ENCODE results near the gene TPCN2. TPM values are rescaled to one million over a fixed set of nuclear protein-coding genes. Genes with fewer than 3 reads are reported as not detected.

The TPCN2 gene
- total and polyA plus RNA-seq, 4 donors = 6.4 to 20.8 (median 12.1) TPM

DNA sequence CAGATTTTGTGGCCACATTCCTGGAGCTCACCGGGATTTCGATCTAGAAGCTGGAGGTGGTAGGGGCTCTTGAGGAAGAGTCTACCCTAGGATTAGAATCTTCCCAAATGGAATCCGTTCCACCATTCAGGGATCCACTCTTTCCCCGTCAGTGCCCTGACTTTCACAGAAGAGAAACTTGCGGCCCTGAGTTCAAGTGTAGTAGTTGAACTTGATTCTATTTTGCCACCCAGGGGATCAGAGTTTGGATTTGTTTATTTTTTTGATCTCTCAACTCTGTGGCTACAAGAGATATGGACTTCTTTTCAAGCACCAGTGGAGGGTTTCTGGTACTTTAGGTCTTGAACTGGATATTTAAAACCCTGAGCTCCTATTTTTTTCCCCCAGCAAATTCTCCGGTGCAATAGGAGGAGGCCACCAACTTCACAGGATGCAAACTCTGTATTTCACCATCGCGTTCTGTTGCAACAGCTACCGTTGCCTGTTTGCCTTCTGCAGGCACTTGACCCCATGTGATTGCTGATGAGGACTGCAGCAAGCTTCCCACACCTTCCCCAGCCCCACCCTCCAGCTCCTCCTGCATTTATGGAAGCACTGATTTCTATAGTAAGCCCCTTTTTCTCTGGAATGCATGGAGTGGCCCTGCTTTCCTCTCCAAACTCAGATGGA, 20.9 kb upstream of the TPCN2 start (continued):
- TF ChIP-seq HNF4A (conservative IDR thresholded peaks at IDR 0.05) (peak; percentile 64 to 68), RXRA (IDR thresholded peaks at IDR 0.05) (peak; percentile 60 to 74)
- TF ChIP-seq, protein P1, sequence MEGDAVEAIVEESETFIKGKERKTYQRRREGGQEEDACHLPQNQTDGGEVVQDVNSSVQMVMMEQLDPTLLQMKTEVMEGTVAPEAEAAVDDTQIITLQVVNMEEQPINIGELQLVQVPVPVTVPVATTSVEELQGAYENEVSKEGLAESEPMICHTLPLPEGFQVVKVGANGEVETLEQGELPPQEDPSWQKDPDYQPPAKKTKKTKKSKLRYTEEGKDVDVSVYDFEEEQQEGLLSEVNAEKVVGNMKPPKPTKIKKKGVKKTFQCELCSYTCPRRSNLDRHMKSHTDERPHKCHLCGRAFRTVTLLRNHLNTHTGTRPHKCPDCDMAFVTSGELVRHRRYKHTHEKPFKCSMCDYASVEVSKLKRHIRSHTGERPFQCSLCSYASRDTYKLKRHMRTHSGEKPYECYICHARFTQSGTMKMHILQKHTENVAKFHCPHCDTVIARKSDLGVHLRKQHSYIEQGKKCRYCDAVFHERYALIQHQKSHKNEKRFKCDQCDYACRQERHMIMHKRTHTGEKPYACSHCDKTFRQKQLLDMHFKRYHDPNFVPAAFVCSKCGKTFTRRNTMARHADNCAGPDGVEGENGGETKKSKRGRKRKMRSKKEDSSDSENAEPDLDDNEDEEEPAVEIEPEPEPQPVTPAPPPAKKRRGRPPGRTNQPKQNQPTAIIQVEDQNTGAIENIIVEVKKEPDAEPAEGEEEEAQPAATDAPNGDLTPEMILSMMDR (IDR thresholded peaks at IDR 0.05; ENCODE audit: low read depth, low read length, missing input control) = no peak

- 87% methylated on average over 6 of the region's 6 CpGs for WGBS
- DNase-seq (ENCODE audit: low spot score) = no peak
- H3K36me3 ChIP-seq (ENCODE audit: control insufficient read depth in 4 of 4, insufficient read depth in 3 of 4, low read depth in 1 of 4, low read length in 3 of 4) = no peaks in the 10 kb centered on the region
- H3K9me3 ChIP-seq (ENCODE audit: control insufficient read depth in 4 of 4, low read length in 3 of 4) = no peaks in the 10 kb centered on the region
- H3K9ac ChIP-seq (ENCODE audit: low read depth in 1 of 2, low read length in 2 of 2) = no peak overlapping the region
- TF ChIP-seq TAF1 (conservative IDR thresholded peaks at IDR 0.05) = no peak
- no peak for TF ChIP-seq HNF4A (conservative IDR thresholded peaks at IDR 0.05)
- no peak for TF ChIP-seq RXRA (IDR thresholded peaks at IDR 0.05)
- H3K27me3 ChIP-seq (ENCODE audit: control insufficient read depth in 4 of 4, insufficient read depth in 4 of 4, low read length in 3 of 4) = no peaks in the 10 kb centered on the region
- no peak overlapping the region for H3K4me3 ChIP-seq (ENCODE audit: low read depth in 1 of 3, low read length in 3 of 3)
- peaks cover 3 to 10% (median 9%) of the 10 kb centered on the region in 4 donors for H3K4me1 ChIP-seq (ENCODE audit: control insufficient read depth in 4 of 4, insufficient read depth in 4 of 4, low read length in 3 of 4)
- no peak overlapping the region for H3K27ac ChIP-seq (ENCODE audit: low read depth in 1 of 2, low read length in 2 of 2)
These were observed 18.4 kb upstream of the TPCN2 start for GRCh38 chr11:69030301-69030700.

- 95% methylated on average over 7 of the region's 7 CpGs for WGBS
These were observed 15.9 kb upstream of the TPCN2 start for GRCh38 chr11:69032833-69033232.

GRCh38 chr11:69033431-69033830, 15.3 kb upstream of the TPCN2 start:
- no peaks in the 10 kb centered on the region for H3K36me3 ChIP-seq (ENCODE audit: control insufficient read depth in 4 of 4, insufficient read depth in 3 of 4, low read depth in 1 of 4, low read length in 3 of 4)
- no peak for DNase-seq (ENCODE audit: low spot score)
- no peaks in the 10 kb centered on the region for H3K9me3 ChIP-seq (ENCODE audit: control insufficient read depth in 4 of 4, low read length in 3 of 4)
- H3K27me3 ChIP-seq (ENCODE audit: control insufficient read depth in 4 of 4, insufficient read depth in 4 of 4, low read length in 3 of 4) = no peaks in the 10 kb centered on the region
- H3K4me1 ChIP-seq (ENCODE audit: control insufficient read depth in 4 of 4, insufficient read depth in 4 of 4, low read length in 3 of 4) = no peaks in the 10 kb centered on the region
- 94% methylated on average over 11 of the region's 11 CpGs for WGBS
- TF ChIP-seq TAF1 (conservative IDR thresholded peaks at IDR 0.05) (no peak), GABPA (IDR thresholded peaks at IDR 0.05 in 1 of 2, conservative IDR thresholded peaks at IDR 0.05 in 1 of 2) (no peak), FOXA1 (IDR thresholded peaks at IDR 0.05) (no peak), SP1 (IDR thresholded peaks at IDR 0.05) (no peak), EGR1 (IDR thresholded peaks at IDR 0.05; ENCODE audit: low read depth in 2 of 2) (no peak), NR2F2 (IDR thresholded peaks at IDR 0.05) (no peak)
- TF ChIP-seq, protein P1 (IDR thresholded peaks at IDR 0.05; ENCODE audit: low read depth, low read length, missing input control) = no peak
- TF ChIP-seq, protein P2, sequence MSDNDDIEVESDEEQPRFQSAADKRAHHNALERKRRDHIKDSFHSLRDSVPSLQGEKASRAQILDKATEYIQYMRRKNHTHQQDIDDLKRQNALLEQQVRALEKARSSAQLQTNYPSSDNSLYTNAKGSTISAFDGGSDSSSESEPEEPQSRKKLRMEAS (IDR thresholded peaks at IDR 0.05) = no peak
- no peak overlapping the region for H3K27ac ChIP-seq (ENCODE audit: low read depth in 1 of 2, low read length in 2 of 2)
- no peak overlapping the region for H3K9ac ChIP-seq (ENCODE audit: low read depth in 1 of 2, low read length in 2 of 2)
- H3K4me3 ChIP-seq (ENCODE audit: low read depth in 1 of 3, low read length in 3 of 3) = no peak overlapping the region

More at GRCh38 chr11:69032833-69033232, 15.9 kb upstream of the TPCN2 start:
- H3K36me3 ChIP-seq (ENCODE audit: control insufficient read depth in 4 of 4, insufficient read depth in 3 of 4, low read depth in 1 of 4, low read length in 3 of 4) = no peaks in the 10 kb centered on the region
- no peak overlapping the region for H3K4me3 ChIP-seq (ENCODE audit: low read depth in 1 of 3, low read length in 3 of 3)
- no peaks in the 10 kb centered on the region for H3K27me3 ChIP-seq (ENCODE audit: control insufficient read depth in 4 of 4, insufficient read depth in 4 of 4, low read length in 3 of 4)
- DNase-seq (ENCODE audit: low spot score) = no peak
- no peak overlapping the region for H3K27ac ChIP-seq (ENCODE audit: low read depth in 1 of 2, low read length in 2 of 2)
- TF ChIP-seq ATF3 (IDR thresholded peaks at IDR 0.05) (no peak), RXRA (IDR thresholded peaks at IDR 0.05) (no peak), RAD21 (IDR thresholded peaks at IDR 0.05) (no peak), FOXA1 (IDR thresholded peaks at IDR 0.05) (no peak), GABPA (IDR thresholded peaks at IDR 0.05 in 1 of 2, conservative IDR thresholded peaks at IDR 0.05 in 1 of 2) (no peak)
- TF ChIP-seq, protein P1 (IDR thresholded peaks at IDR 0.05; ENCODE audit: low read depth, low read length, missing input control) = no peak
- no peak overlapping the region for H3K9ac ChIP-seq (ENCODE audit: low read depth in 1 of 2, low read length in 2 of 2)
- no peaks in the 10 kb centered on the region for H3K9me3 ChIP-seq (ENCODE audit: control insufficient read depth in 4 of 4, low read length in 3 of 4)
- H3K4me1 ChIP-seq (ENCODE audit: control insufficient read depth in 4 of 4, insufficient read depth in 4 of 4, low read length in 3 of 4) = peaks cover 2 to 4% (median 4%) of the 10 kb centered on the region in 4 donors
